HEK293T (cell line): ENCODE measurements around the gene DHCR7.

ENCODE experiments used
- CTCF ChIA-PET: fragments of 350-600 bp; formaldehyde crosslinking; extraction: SDS; loops from one replicate; lab custom pipeline; 2021; ENCODE audit warnings: antibody characterized with exemption, inconsistent platforms; lab: Yijun Ruan, JAX
- POLR2A ChIA-PET: fragments of 350-600 bp; formaldehyde crosslinking; extraction: SDS; loops from one replicate; lab custom pipeline; 2020; ENCODE audit warnings: antibody characterized with exemption, inconsistent platforms; lab: Yijun Ruan, JAX
- DNase-seq: peaks from one replicate; pipeline ENCODE4 v3.0.0; 2012; ENCODE audit warnings: mixed read lengths; ENCODE audit errors: extremely low spot score
- ARNT ChIP-seq: fragments of 450-650 bp; IDR thresholded peaks from 2 replicates; pipeline ENCODE4 v1.6.1; 2017; ENCODE audit warnings: mild to moderate bottlenecking
- BHLHE40 ChIP-seq: fragments of 450-650 bp; IDR thresholded peaks from 2 replicates; pipeline ENCODE4 v1.6.1; 2016; ENCODE audit warnings: mild to moderate bottlenecking, moderate library complexity, borderline replicate concordance
- CTBP1 ChIP-seq: fragments of 450-650 bp; IDR thresholded peaks from 2 replicates; pipeline ENCODE4 v1.6.1; 2016; ENCODE audit warnings: borderline replicate concordance
- ELF4 ChIP-seq: fragments of 450-650 bp; IDR thresholded peaks from 2 replicates; pipeline ENCODE4 v1.6.1; 2017; ENCODE audit warnings: antibody characterized with exemption
- FOXA1 ChIP-seq: fragments of 450-650 bp; IDR thresholded peaks from 2 replicates; pipeline ENCODE4 v1.6.1; 2016; ENCODE audit warnings: mild to moderate bottlenecking
- FOXK2 ChIP-seq: fragments of 450-650 bp; IDR thresholded peaks from 2 replicates; pipeline ENCODE4 v1.6.1; 2016; ENCODE audit warnings: mild to moderate bottlenecking
- FOXM1 ChIP-seq: fragments of 450-650 bp; IDR thresholded peaks from 2 replicates; pipeline ENCODE4 v1.6.1; 2017; ENCODE audit warnings: mild to moderate bottlenecking, borderline replicate concordance
- HDGF ChIP-seq: fragments of 450-650 bp; IDR thresholded peaks from 2 replicates; pipeline ENCODE4 v1.6.1; 2017; ENCODE audit warnings: antibody characterized with exemption, borderline replicate concordance
- L3MBTL2 ChIP-seq: fragments of 450-650 bp; conservative IDR thresholded peaks from 2 replicates; pipeline ENCODE4 v1.6.1; 2016; ENCODE audit warnings: mild to moderate bottlenecking
- LEF1 ChIP-seq: fragments of 450-650 bp; IDR thresholded peaks from 2 replicates; pipeline ENCODE4 v1.6.1; 2017; ENCODE audit warnings: mild to moderate bottlenecking, borderline replicate concordance
- NFRKB ChIP-seq: fragments of 450-650 bp; IDR thresholded peaks from 2 replicates; pipeline ENCODE4 v1.6.1; 2016; ENCODE audit warnings: mild to moderate bottlenecking, moderate library complexity
- SP1 ChIP-seq: fragments of 450-650 bp; IDR thresholded peaks from 2 replicates; pipeline ENCODE4 v1.6.1; 2017
- SUZ12 ChIP-seq: fragments of 450-650 bp; IDR thresholded peaks from 2 replicates; pipeline ENCODE4 v1.6.1; 2016; ENCODE audit warnings: mild to moderate bottlenecking
- TARDBP ChIP-seq: fragments of 450-650 bp; IDR thresholded peaks from 2 replicates; pipeline ENCODE4 v1.6.1; 2016
- ZNF384 ChIP-seq: fragments of 450-650 bp; IDR thresholded peaks from 2 replicates; pipeline ENCODE4 v1.6.1; 2016
- TF ChIP-seq, protein P1 (sequence below): fragments of 450-650 bp; IDR thresholded peaks from 2 replicates; pipeline ENCODE4 v1.6.1; 2016

Gene DHCR7

DNA sequence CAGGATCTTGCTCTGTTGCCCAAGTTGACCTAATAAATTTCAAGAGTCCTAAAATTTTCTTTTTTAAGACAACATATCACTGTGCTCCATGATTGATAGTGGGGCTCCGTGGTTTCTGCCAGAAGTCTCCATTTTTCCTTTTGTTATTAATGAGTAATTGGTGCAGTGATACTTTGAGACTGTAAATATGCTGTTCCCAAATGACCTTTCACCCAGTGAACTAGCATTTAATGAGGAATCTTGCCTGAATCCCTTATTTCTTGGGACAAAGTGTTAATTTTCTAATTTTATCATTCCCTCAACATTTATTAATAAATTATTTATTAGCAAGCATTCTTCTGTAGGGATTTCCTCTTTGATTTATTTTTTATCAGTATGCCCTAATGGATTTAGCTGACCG, 2.3 kb upstream of the DHCR7 start:
- ChIA-PET POLR2A (no interaction called here), CTCF (no interaction called here)

DNA sequence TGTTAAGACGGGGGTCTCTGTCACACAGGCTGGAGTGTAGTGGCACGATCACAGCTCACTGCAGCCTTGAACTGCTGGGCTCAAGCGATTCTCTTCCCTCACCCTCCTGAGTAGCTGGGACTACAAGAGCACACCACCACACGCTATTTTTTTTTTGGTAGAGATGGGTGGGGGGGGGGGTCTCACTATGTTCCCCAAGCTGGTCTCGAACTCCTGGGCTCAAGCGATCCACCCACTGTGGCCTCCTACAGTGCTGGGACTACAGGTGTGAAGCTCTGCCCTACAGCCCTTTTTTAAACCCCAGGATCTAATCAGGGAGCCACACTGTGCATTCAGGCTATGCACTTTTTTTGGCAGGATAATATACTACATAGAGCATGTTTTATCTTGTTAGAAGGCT, 1.4 kb upstream of the DHCR7 start:
- no peak for DNase-seq
- TF ChIP-seq, protein P1, sequence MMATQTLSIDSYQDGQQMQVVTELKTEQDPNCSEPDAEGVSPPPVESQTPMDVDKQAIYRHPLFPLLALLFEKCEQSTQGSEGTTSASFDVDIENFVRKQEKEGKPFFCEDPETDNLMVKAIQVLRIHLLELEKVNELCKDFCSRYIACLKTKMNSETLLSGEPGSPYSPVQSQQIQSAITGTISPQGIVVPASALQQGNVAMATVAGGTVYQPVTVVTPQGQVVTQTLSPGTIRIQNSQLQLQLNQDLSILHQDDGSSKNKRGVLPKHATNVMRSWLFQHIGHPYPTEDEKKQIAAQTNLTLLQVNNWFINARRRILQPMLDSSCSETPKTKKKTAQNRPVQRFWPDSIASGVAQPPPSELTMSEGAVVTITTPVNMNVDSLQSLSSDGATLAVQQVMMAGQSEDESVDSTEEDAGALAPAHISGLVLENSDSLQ = no peak
- TF ChIP-seq FOXK2 = no peak
- no peak for TF ChIP-seq LEF1
- no peak for TF ChIP-seq CTBP1
- no peak for TF ChIP-seq FOXM1
- TF ChIP-seq ZNF384 = no peak
- no peak for TF ChIP-seq TARDBP
- TF ChIP-seq NFRKB = no peak
- TF ChIP-seq ARNT = no peak
- TF ChIP-seq L3MBTL2 = no peak
- TF ChIP-seq SP1 = no peak
- no peak for TF ChIP-seq BHLHE40
- no peak for TF ChIP-seq HDGF
- CTCF ChIA-PET = interaction anchor here (0.6 kb wide), 1 partner anchor 905 kb away, joined by 3 read pairs; no protein-coding TSS in a partner anchor
- POLR2A ChIA-PET = no interaction called here

More for the DNA sequence above, 2.3 kb upstream of the DHCR7 start:
- TF ChIP-seq NFRKB = no peak
- no peak for DNase-seq

DNA sequence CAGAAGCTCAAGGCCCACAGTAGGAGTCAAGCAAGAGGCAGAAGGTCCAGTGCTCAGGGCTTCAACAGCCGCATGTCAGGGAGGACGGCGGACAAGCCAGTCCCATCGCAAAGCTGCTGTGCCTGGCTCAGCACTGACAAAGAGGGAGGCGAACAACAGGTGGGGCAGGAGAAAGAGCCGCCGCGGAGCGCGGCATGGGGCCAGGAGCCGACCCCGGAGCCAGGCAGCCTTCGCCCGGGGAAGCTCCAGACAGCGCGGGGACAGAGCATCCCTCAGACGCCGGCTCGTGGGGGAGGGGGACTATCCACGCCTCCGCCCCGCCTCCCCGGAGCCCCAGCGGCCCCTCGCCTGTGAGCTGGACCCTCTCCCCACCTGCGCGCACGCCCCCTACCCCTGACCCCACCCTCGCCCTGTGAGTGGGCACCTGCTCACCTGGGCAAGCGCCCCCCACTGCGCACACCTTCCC, 369 bp downstream of the DHCR7 start:
- CTCF ChIA-PET = interaction anchor here (0.5 kb wide), 1 partner anchor 366 kb away, joined by 3 read pairs; no protein-coding TSS in a partner anchor
- no peak for TF ChIP-seq LEF1
- peak; percentile 80 for TF ChIP-seq CTBP1
- TF ChIP-seq ARNT = no peak
- peak; percentile 1; the same call in 1 of the 2 replicates for TF ChIP-seq L3MBTL2
- peak; percentile 32 for DNase-seq
- POLR2A ChIA-PET = interaction anchor here (1.5 kb wide), 1 partner anchor 14 kb away, joined by 7 read pairs; no protein-coding TSS in a partner anchor

DNA sequence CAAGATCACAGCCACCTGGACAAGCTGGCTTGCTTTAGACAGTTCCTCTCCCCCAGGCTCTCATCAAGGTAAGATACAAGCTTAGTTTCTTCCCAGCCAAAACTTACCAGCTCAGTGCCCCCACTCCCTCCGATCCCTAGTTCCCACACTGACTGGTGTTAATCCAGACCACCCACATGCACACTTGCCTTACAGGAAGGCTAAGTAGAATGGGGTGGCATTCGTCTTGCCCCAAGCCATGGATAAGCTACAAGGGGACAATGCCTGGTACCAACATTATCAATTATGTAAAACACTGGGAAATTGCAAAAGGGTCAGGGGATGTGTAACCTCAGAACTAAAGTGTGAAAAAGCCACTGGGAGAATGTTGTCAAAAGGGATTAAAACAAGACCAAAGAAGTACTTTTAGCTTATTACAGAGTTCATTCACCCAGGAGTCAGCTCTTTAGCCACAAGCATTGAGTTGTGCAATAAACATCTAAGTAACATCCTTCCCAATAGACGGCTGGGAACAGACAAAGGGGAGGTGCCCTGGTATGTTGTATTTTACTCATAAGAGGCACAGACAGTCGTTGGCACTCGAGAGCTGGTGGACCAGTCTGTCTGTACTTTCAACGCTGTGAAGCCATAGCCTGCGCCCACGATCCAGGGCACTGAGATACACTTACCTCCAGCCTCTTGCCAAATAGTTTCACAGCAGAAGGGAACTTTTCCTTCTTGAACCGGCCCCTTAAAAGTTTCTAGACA, 1.1 kb downstream of the DHCR7 start:
- DNase-seq = no peak
- ChIA-PET POLR2A (interaction anchor here (1.5 kb wide), 1 partner anchor 14 kb away, joined by 7 read pairs; no protein-coding TSS in a partner anchor), CTCF (no interaction called here)
- TF ChIP-seq NFRKB = no peak
- no peak for TF ChIP-seq ELF4
- TF ChIP-seq, protein P1 = no peak

DNA sequence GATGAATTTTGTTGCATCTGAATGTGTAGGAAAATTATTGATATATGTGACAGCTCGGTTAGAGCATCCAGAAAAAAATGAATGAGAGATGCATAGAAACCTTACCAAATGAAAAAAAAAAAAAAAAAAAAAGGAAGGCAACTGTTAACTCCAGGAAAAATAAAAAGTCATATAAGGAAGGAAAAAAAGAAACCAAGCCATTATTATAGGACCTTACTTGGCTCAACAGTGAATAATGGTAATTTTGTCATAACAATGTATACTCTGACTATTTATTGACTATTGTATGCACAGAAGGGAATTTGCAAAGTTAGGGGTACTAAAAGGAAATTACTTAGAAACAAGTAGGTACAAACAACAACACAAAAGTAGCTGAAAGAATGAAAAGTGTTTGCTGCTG, 2.0 kb downstream of the DHCR7 start:
- CTCF ChIA-PET = interaction anchor here (0.6 kb wide), 1 partner anchor 26 kb away, joined by 3 read pairs; no protein-coding TSS in a partner anchor

DNA sequence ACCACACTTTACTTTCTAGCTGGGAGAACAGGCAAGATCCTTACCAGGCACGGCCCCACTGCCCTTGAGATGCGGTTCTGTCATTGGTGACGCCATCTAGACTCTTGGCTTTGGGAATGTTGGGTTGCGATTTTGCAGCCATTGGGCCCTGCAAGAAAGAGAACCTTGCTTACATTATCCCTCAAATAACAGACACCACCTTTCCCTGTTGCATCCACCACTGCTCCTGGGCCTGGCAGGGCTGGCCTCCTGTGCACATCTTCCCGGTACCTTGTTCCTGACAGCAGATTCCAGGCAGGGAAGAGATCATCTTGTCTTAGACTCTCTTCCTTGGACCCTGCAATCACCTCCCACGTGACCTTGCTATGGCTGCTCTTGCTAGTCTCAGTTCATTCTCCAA, 3.4 kb downstream of the DHCR7 start:
- no peak for DNase-seq
- ChIA-PET POLR2A (interaction anchor here (0.6 kb wide), 1 partner anchor 349 kb away, joined by 4 read pairs; no protein-coding TSS in a partner anchor), CTCF (interaction anchor here (0.7 kb wide), 1 partner anchor 12 kb away, joined by 3 read pairs; no protein-coding TSS in a partner anchor)
- TF ChIP-seq FOXK2 (no peak), ARNT (no peak), LEF1 (no peak), L3MBTL2 (no peak), ZNF384 (no peak), TARDBP (no peak), FOXA1 (no peak), SUZ12 (no peak), SP1 (no peak), NFRKB (no peak), ELF4 (no peak), HDGF (no peak), FOXM1 (no peak), CTBP1 (no peak), BHLHE40 (no peak)
- TF ChIP-seq, protein P1 = no peak

More for the DNA sequence above, 2.0 kb downstream of the DHCR7 start:
- POLR2A ChIA-PET = no interaction called here
- no peak for DNase-seq
- TF ChIP-seq ZNF384 (peak; percentile 58; the same call in 1 of the 2 replicates), LEF1 (no peak), BHLHE40 (no peak)
